GM12892 (cell line): ENCODE data around the gene OSBP.
A peak's percentile ranks its signal among the peaks of the same experiment; 100 is the strongest.

Experiments
- DNase-seq: peaks from one replicate; pipeline ENCODE4 v3.0.0; 2011; ENCODE audit not compliant: insufficient read length
- FAIRE-seq: peaks from 2 replicates; lab custom pipeline; 2011; peaks lifted over from hg19 to GRCh38; lab: Jason Lieb, UNC
- POLR2A ChIP-seq: IDR thresholded peaks from 2 replicates; pipeline ENCODE4 v1.6.1; 2011; ENCODE audit warnings: low read depth, low read length, control low read depth
- POLR2AphosphoS5 ChIP-seq: IDR thresholded peaks from 2 replicates; pipeline ENCODE4 v1.6.1; 2011; ENCODE audit warnings: low read depth, low read length, control low read depth
- TAF1 ChIP-seq: IDR thresholded peaks from 2 replicates; pipeline ENCODE4 v1.6.1; 2011; ENCODE audit warnings: low read depth, mild to moderate bottlenecking, control low read depth, low read length, borderline replicate concordance

The OSBP gene

GRCh38 chr11:59617876-59618275 lies 2.3 kb upstream of the OSBP start:
- FAIRE-seq = peak; percentile 38
- TF ChIP-seq POLR2AphosphoS5 (no peak), TAF1 (no peak), POLR2A (no peak)
- no peak for DNase-seq

- FAIRE-seq (no peak), DNase-seq (no peak)
- no peak for TF ChIP-seq TAF1
- TF ChIP-seq POLR2AphosphoS5 = peak; percentile 12; the same call in 1 of the 2 replicates
- no peak; the same call in none of the 2 replicates for TF ChIP-seq POLR2A
These were observed 915 bp upstream of the OSBP start for GRCh38 chr11:59616396-59616982.

- FAIRE-seq (no peak), DNase-seq (no peak)
- TF ChIP-seq POLR2AphosphoS5 (no peak), TAF1 (no peak; the same call in 1 of the 2 replicates), POLR2A (no peak)
These were observed 396 bp downstream of the OSBP start for GRCh38 chr11:59615120-59615636.

GRCh38 chr11:59614277-59615119 lies 1.1 kb downstream of the OSBP start:
- TF ChIP-seq POLR2A (no peak), TAF1 (no peak), POLR2AphosphoS5 (no peak)
- DNase-seq = no peak

GRCh38 chr11:59611570-59612565 lies 3.7 kb downstream of the OSBP start:
- DNase-seq = no peak
- no peak for FAIRE-seq
- 0 out of 2 replicates have a peak, but pooled peaks have one; percentile 44 for TF ChIP-seq POLR2AphosphoS5
- 0 out of 2 replicates have a peak, but pooled peaks have one; percentile 35 for TF ChIP-seq POLR2A
- TF ChIP-seq TAF1 = no peak

More at GRCh38 chr11:59614277-59615119, 1.1 kb downstream of the OSBP start:
- no peak for FAIRE-seq

- no peak for TF ChIP-seq POLR2AphosphoS5
- TF ChIP-seq POLR2A = no peak
- TF ChIP-seq TAF1 = no peak
- DNase-seq (no peak), FAIRE-seq (peak; percentile 80)
These were observed 5.3 kb downstream of the OSBP start for GRCh38 chr11:59610289-59610688.

GRCh38 chr11:59607703-59608454 lies 7.7 kb downstream of the OSBP start:
- FAIRE-seq (no peak), DNase-seq (no peak)
- TF ChIP-seq POLR2AphosphoS5 (no peak), TAF1 (no peak), POLR2A (no peak)

- FAIRE-seq (no peak), DNase-seq (no peak)
- TF ChIP-seq TAF1 = no peak
These were observed 13.1 kb downstream of the OSBP start for GRCh38 chr11:59602432-59602831.

- DNase-seq (no peak), FAIRE-seq (no peak)
- no peak for TF ChIP-seq POLR2A
- TF ChIP-seq POLR2AphosphoS5 = no peak
- TF ChIP-seq TAF1 = no peak
These were observed 13.8 kb downstream of the OSBP start for GRCh38 chr11:59601788-59602187.

- DNase-seq (no peak), FAIRE-seq (no peak)
- TF ChIP-seq TAF1 = no peak
- TF ChIP-seq POLR2AphosphoS5 = no peak
- no peak for TF ChIP-seq POLR2A
These were observed 14.9 kb downstream of the OSBP start for GRCh38 chr11:59600636-59601035.
